D721Med (cell line): ENCODE measurements around the gene SATB1.

Source experiments
- DNase-seq: peaks from one replicate; pipeline ENCODE4 v3.0.0; 2011; ENCODE audit warnings: low spot score; ENCODE audit not compliant: insufficient read length
- FAIRE-seq: peaks from 2 replicates; lab custom pipeline; 2011; peaks lifted over from hg19 to GRCh38; lab: Jason Lieb, UNC
- CTCF ChIP-seq: IDR thresholded peaks from 2 replicates; pipeline ENCODE4 v1.5.1; 2012; ENCODE audit warnings: mild to moderate bottlenecking, control low read depth; ENCODE audit not compliant: insufficient read depth; ENCODE audit errors: missing control alignments

Gene SATB1

GRCh38 chr3:18346097-18346496 lies 79.0 kb downstream of the SATB1 start:
- DNase-seq (no peak), FAIRE-seq (no peak)
- TF ChIP-seq CTCF = no peak

DNA sequence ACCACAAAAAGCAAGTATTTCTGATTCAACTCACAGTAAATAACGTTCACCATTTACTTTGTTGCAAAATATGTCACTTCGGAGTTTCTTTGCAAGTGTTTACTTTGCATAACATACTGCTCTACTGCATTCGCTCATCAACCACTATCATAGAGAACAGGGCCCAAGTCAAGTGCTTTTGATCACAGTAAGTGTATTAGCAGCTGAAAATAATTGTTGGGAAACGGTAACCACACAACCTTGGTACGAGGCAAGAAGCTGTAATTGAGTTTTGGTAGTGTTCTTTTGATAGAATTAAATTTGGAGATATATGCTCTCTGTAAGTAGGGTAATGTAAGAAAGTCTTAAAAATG lies 80.1 kb downstream of the SATB1 start:
- FAIRE-seq (no peak), DNase-seq (no peak)
- TF ChIP-seq CTCF = no peak

- DNase-seq (no peak), FAIRE-seq (no peak)
- TF ChIP-seq CTCF = no peak
Observed at GRCh38 chr3:18344306-18345014, 80.7 kb downstream of the SATB1 start.

DNA sequence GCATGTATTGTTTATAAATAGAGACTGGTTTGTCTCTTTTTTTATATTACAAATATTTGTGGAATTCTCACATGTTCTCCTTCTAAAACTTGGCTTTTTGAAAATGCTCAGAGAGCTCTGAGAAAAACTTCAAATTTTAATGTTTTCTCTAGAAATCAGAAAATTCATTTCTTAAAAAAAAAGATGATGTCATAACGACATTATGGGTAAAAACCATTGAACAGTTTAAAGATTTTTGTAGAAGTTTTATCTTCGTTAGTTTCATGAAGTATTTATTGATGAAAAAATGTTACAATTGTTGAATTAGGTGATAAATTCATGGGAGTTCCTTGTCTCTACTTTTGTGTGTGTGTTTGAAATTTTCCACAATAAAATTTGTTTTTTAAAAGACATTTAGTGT lies 81.3 kb downstream of the SATB1 start:
- no peak for FAIRE-seq
- DNase-seq = no peak
- TF ChIP-seq CTCF = no peak

DNA sequence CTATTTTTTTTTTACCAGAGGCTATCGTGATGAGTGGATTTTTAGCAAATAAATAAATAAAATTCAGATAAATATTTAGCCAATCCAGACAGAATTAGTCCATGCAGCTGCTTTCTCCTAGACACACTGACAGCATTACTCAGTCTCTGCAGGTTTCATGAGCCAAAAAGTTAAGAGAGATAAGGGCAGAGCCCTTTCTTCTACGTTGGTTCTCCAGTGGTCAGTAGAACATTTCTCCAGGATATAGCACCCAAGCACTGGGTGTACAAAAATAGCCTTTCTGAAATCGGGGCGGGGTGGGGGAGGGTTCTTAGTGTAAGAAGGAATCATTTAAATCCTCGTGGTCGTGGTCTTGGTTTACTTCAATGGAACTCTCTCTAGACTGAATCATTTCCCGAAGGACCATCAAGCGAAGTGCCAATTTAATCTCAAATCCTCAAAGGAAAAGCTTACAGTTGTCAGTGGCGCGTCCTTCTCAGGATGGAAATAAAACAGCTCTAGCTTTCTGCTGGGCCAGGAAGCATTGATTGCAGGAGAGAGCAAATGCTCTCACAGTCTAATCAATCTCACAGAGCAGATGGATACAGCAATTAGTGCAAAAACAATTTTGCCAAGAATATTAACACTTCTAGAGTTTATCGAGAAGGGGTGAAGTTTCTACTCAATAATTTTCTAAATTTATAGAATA lies 86.2 kb downstream of the SATB1 start:
- no peak for DNase-seq
- FAIRE-seq = no peak
- TF ChIP-seq CTCF = no peak

DNA sequence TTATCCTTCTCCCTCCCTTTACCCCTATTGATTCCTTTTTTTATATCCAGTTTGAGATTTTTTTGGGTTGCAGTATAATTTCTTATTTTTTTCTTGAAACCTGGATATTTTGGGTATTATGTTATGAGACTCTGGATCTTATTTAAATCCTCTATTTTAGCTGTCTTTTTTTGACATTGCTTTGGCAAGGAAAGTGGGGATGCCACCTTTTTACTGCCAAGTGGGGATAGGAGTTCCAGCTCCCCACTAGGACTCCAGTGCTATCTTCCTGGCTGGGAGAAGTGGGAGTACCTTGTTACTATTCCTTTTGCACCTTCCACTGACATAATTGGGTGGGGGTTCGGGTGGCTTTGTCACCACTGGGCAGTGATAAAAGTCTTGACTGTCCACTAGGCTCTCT lies 87.9 kb downstream of the SATB1 start:
- no peak for FAIRE-seq
- TF ChIP-seq CTCF = no peak

More for the DNA sequence above, 87.9 kb downstream of the SATB1 start:
- DNase-seq = no peak
